H1 (cell line): Measurements from ENCODE around the gene CROCC. TPM values are rescaled to one million over a fixed set of nuclear protein-coding genes. Genes with fewer than 3 reads are reported as not detected.
"Not testable (repeated sequence)": the region's sequence is repeated elsewhere in the genome, so short reads cannot be mapped to it uniquely, and the experiment has no call there.

Experiments
- CTCF ChIA-PET: fragments of 300-600 bp; sonication (Branson Sonifier 250); formaldehyde crosslinking; loops from one replicate; lab custom pipeline; 2021; ENCODE audit not compliant: partially characterized antibody; lab: Charles Lee
- POLR2A ChIA-PET: fragments of 300-600 bp; sonication (Branson Sonifier 250); formaldehyde crosslinking; loops from one replicate; lab custom pipeline; 2021; ENCODE audit warnings: inconsistent platforms; ENCODE audit not compliant: partially characterized antibody; lab: Charles Lee
- DNase-seq, 2 experiments: peaks; one replicate each; pipeline versions ENCODE4 v3.0.0 to v3.0.0-alpha.2; 2010 to 2022; ENCODE audit warnings: low spot score in 2 of 2, low read depth in 1 of 2, mixed read lengths in 1 of 2
- FAIRE-seq: peaks from 2 replicates; lab custom pipeline; 2011; peaks lifted over from hg19 to GRCh38; lab: Jason Lieb, UNC
- H2AFZ ChIP-seq: 2 replicates; pipeline ENCODE4 v1.8.1; 2012; ENCODE audit warnings: low read length, inconsistent platforms
- H2AK5ac ChIP-seq: 2 replicates; pipeline ENCODE4 v1.6.1; 2013; ENCODE audit warnings: low read depth, low read length
- H2BK120ac ChIP-seq: replicated peaks from 2 replicates; pipeline ENCODE3; 2013; ENCODE audit warnings: low read depth, low read length, inconsistent platforms
- H2BK12ac ChIP-seq: 2 replicates; pipeline ENCODE4 v1.6.1; 2013; ENCODE audit warnings: low read depth, low read length
- H2BK15ac ChIP-seq: 2 replicates; pipeline ENCODE4 v1.6.1; 2013; ENCODE audit warnings: low read length
- H2BK20ac ChIP-seq: 2 replicates; pipeline ENCODE4 v1.6.1; 2013; ENCODE audit warnings: low read length
- H2BK5ac ChIP-seq: 2 replicates; pipeline ENCODE4 v1.6.1; 2013; ENCODE audit warnings: low read depth, low read length
- H3K14ac ChIP-seq: 2 replicates; pipeline ENCODE4 v1.6.1; 2013; ENCODE audit warnings: inconsistent platforms; ENCODE audit not compliant: insufficient read length
- H3K18ac ChIP-seq: 2 replicates; pipeline ENCODE4 v1.6.1; 2013; ENCODE audit warnings: low read length; ENCODE audit errors: extremely low read depth
- H3K23ac ChIP-seq: 2 replicates; pipeline ENCODE4 v1.6.1; 2013; ENCODE audit warnings: inconsistent platforms; ENCODE audit not compliant: insufficient read length
- H3K23me2 ChIP-seq: 2 replicates; pipeline ENCODE4 v1.6.1; 2013; ENCODE audit warnings: low read depth, low read length
- H3K27ac ChIP-seq: 2 replicates; pipeline ENCODE4 v1.6.1; 2011; ENCODE audit warnings: low read depth, low read length, inconsistent platforms
- H3K27me3 ChIP-seq, 4 experiments: replicated peaks in 1 of 4; 1 replicate in 1 of 4; 2 replicates in 3 of 4; pipeline versions ENCODE4 v1.6.1 to v1.8.1; 2011 to 2013; ENCODE audit warnings: low read length in 3 of 4, mild to moderate bottlenecking in 3 of 4, inconsistent platforms in 2 of 4, mixed read lengths in 2 of 4, moderate library complexity in 1 of 4; ENCODE audit not compliant: control insufficient read depth in 3 of 4, insufficient read depth in 3 of 4; ENCODE audit errors: extremely low read depth in 1 of 4
- H3K36me3 ChIP-seq, 4 experiments: 2 replicates each; pipeline versions ENCODE4 v1.6.1 to v1.8.1; 2011 to 2013; ENCODE audit warnings: mild to moderate bottlenecking in 4 of 4, low read length in 3 of 4, moderate library complexity in 2 of 4, control low read depth in 1 of 4, inconsistent platforms in 1 of 4; ENCODE audit not compliant: insufficient read depth in 4 of 4, control insufficient read depth in 2 of 4
- H3K4ac ChIP-seq: replicated peaks from 2 replicates; pipeline ENCODE3; 2013; ENCODE audit warnings: low read length, low read depth, mixed read lengths, inconsistent platforms; ENCODE audit not compliant: insufficient read length
- H3K4me1 ChIP-seq, 4 experiments: replicated peaks in 1 of 4; 1 replicate in 1 of 4; 2 replicates in 3 of 4; pipeline versions ENCODE4 v1.6.1 to v1.8.1; 2011 to 2013; ENCODE audit warnings: low read length in 3 of 4, inconsistent platforms in 2 of 4, mixed read lengths in 1 of 4; ENCODE audit not compliant: insufficient read depth in 4 of 4, control insufficient read depth in 3 of 4
- H3K4me2 ChIP-seq, 2 experiments: 2 replicates each; pipeline versions ENCODE4 v1.6.1 to v1.8.1; 2011 to 2013; ENCODE audit warnings: low read depth in 2 of 2, low read length in 2 of 2, control low read depth in 1 of 2, inconsistent platforms in 1 of 2, mild to moderate bottlenecking in 1 of 2; ENCODE audit not compliant: insufficient read depth in 1 of 2
- H3K4me3 ChIP-seq, 4 experiments: fragments of 200-600, 300-600 bp in 1 of 4; sonication (generic), shearing (Covaris generic), sonication (Bioruptor Twin) in 1 of 4; 2 replicates each; pipeline versions ENCODE4 v1.5.1 to v1.8.1; 2011 to 2016; ENCODE audit warnings: low read length in 4 of 4, low read depth in 3 of 4, control low read depth in 2 of 4, inconsistent platforms in 2 of 4, mild to moderate bottlenecking in 2 of 4, mixed read lengths in 1 of 4, moderate library complexity in 1 of 4; ENCODE audit not compliant: insufficient read depth in 2 of 4; ENCODE audit errors: extremely low read depth in 1 of 4
- H3K56ac ChIP-seq: replicated peaks from 2 replicates; pipeline ENCODE3; 2013; ENCODE audit warnings: low read depth, mild to moderate bottlenecking, mixed read lengths, low read length, inconsistent platforms; ENCODE audit not compliant: insufficient read length
- H3K79me1 ChIP-seq: 2 replicates; pipeline ENCODE4 v1.6.1; 2013; ENCODE audit warnings: low read depth, low read length, control low read depth
- H3K79me2 ChIP-seq, 2 experiments: 2 replicates each; pipeline versions ENCODE4 v1.6.1 to v1.8.1; 2012 to 2013; ENCODE audit warnings: low read length in 2 of 2, mild to moderate bottlenecking in 2 of 2, inconsistent platforms in 1 of 2; ENCODE audit not compliant: insufficient read depth in 2 of 2, control insufficient read depth in 1 of 2
- H3K9ac ChIP-seq, 4 experiments: replicated peaks in 1 of 4; 1 replicate in 1 of 4; 2 replicates in 3 of 4; pipeline versions ENCODE4 v1.6.1 to v1.8.1; 2011 to 2013; ENCODE audit warnings: low read depth in 3 of 4, low read length in 3 of 4, control low read depth in 2 of 4, mild to moderate bottlenecking in 2 of 4, moderate library complexity in 2 of 4, inconsistent platforms in 1 of 4; ENCODE audit errors: extremely low read depth in 1 of 4
- H3K9me3 ChIP-seq, 2 experiments: 2 replicates each; pipeline versions ENCODE4 v1.6.1 to v1.8.1; 2012 to 2013; ENCODE audit warnings: mild to moderate bottlenecking in 2 of 2, moderate library complexity in 2 of 2, control low read depth in 1 of 2, inconsistent platforms in 1 of 2, low read depth in 1 of 2, low read length in 1 of 2, mixed read lengths in 1 of 2; ENCODE audit not compliant: insufficient read depth in 2 of 2
- H4K20me1 ChIP-seq, 2 experiments: replicated peaks in 1 of 2; 2 replicates each; pipeline versions ENCODE3 to v1.8.1; 2011 to 2013; ENCODE audit warnings: inconsistent platforms in 2 of 2, low read length in 2 of 2, mild to moderate bottlenecking in 1 of 2; ENCODE audit not compliant: insufficient read depth in 2 of 2, control insufficient read depth in 1 of 2
- H4K5ac ChIP-seq: 2 replicates; pipeline ENCODE4 v1.6.1; 2013; ENCODE audit warnings: low read length, low read depth, mixed read lengths, inconsistent platforms; ENCODE audit not compliant: insufficient read length
- H4K8ac ChIP-seq: 2 replicates; pipeline ENCODE4 v1.8.0; 2013; ENCODE audit warnings: mild to moderate bottlenecking, moderate library complexity, low read length, inconsistent platforms; ENCODE audit not compliant: insufficient read depth; ENCODE audit errors: extremely low read depth
- H4K91ac ChIP-seq: replicated peaks from 2 replicates; pipeline ENCODE3; 2013; ENCODE audit warnings: low read length, mixed read lengths, inconsistent platforms; ENCODE audit not compliant: insufficient read length
- WGBS, 2 experiments: shearing (Covaris generic) in 1 of 2; methylation state at CpG; one replicate each; pipeline versions ENCODE4 v1.1.6 to v1.1.7; 2013 to 2015; ENCODE audit warnings: low lambda C conversion rate in 2 of 2, mixed read lengths in 2 of 2, inconsistent platforms in 1 of 2, low coverage in 1 of 2, missing lambda C conversion rate in 1 of 2; ENCODE audit not compliant: insufficient replicate concordance in 2 of 2, insufficient coverage in 1 of 2, insufficient read length in 1 of 2; ENCODE audit errors: extremely low coverage in 1 of 2, missing lambda C conversion rate in 1 of 2; 5-methylcytosine and 5-hydroxymethylcytosine counted together
- polyA plus RNA-seq, 7 experiments: library from polyadenylated mRNA; depleted of rRNA in 3 of 7; stranded (reverse) in 5 of 7; unstranded in 2 of 7; fragments of >200 nt in 5 of 7; fragments of 200-250 nt in 2 of 7; gene quantifications; 1 replicate in 5 of 7; 2 replicates in 1 of 7; 4 replicates in 1 of 7; pipeline versions ENCODE4 v1.2.1 to v1.2.3, GENCODE V29; 2011 to 2013; ENCODE audit warnings: missing spikeins in 2 of 7, mixed read lengths in 2 of 7
- total RNA-seq: library from RNA; stranded (reverse); fragmentation: NEBNext Ultra II Directional; extraction: Animal tissue kit (Norgen Biotek cat#: 25700); gene quantifications from 2 replicates; pipeline ENCODE4 v1.2.1, GENCODE V29; 2021

CROCC gene
- total and polyA plus RNA-seq, 2 of the 8 experiments (the other 6 are each of a cell fraction or from before 2014, with no cell fraction given) = 12.1 to 39.5 TPM

GRCh38 chr1:16949026-16949425 is 27.3 kb downstream of the CROCC start:
- H3K9me3 ChIP-seq, H2BK15ac ChIP-seq, H2BK5ac ChIP-seq, DNase-seq, H4K91ac ChIP-seq, H3K79me2 ChIP-seq, H3K23me2 ChIP-seq, H2BK12ac ChIP-seq, H3K56ac ChIP-seq, H3K79me1 ChIP-seq, H3K4me3 ChIP-seq, H4K5ac ChIP-seq, H2BK20ac ChIP-seq, H3K14ac ChIP-seq, H3K4me2 ChIP-seq, POLR2A ChIA-PET, H3K4ac ChIP-seq, H2AFZ ChIP-seq, H4K20me1 ChIP-seq, H3K9ac ChIP-seq, H2AK5ac ChIP-seq, H3K27me3 ChIP-seq, H3K4me1 ChIP-seq, H3K23ac ChIP-seq, FAIRE-seq, H3K18ac ChIP-seq, H4K8ac ChIP-seq, H3K27ac ChIP-seq, H2BK120ac ChIP-seq: not testable (repeated sequence)
- CTCF ChIA-PET = interaction anchor here (0.6 to 8.9 kb wide), 8 partner anchors 9 to 1332 kb away, joined by 3 to 155 read pairs (median 4); no protein-coding TSS in a partner anchor
- peaks cover 0 to 22% (median 4%) of the 10 kb centered on the region in 4 experiments; a peak in 6 of 8 replicates for H3K36me3 ChIP-seq
- 97% methylated on average over 7 of the region's 7 CpGs; no CpG with 5 or more reads in 1 of the 2 experiments for WGBS, 2 experiments

DNA sequence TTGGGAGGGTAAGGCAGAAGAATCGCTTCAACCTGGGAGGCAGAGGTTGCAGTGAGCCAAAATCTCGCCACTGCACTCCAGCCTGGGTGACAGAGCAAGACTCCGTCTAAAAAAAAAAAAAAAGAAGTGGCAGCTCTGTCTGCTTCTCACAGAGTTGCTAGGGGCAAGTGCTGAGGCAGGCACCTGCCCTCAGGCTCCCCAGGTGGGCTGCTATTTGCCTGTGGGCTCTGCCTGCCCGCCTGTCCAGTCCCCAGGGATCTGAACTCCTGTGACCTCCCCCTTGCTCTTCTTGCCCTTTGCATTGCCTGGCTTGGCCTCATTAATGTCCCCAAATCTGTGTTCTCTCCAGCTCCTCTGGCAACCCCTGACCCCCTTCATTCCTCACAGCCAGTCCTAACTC is 30.6 kb downstream of the CROCC start:
- H4K8ac ChIP-seq, H2BK15ac ChIP-seq, H3K27me3 ChIP-seq, H3K4me2 ChIP-seq, H3K4me1 ChIP-seq, H3K79me2 ChIP-seq, H4K5ac ChIP-seq, H3K4ac ChIP-seq, H2BK5ac ChIP-seq, H3K4me3 ChIP-seq, H4K91ac ChIP-seq, H3K56ac ChIP-seq, H2BK120ac ChIP-seq, H3K9me3 ChIP-seq, H4K20me1 ChIP-seq, H2AFZ ChIP-seq, H2BK20ac ChIP-seq, H2BK12ac ChIP-seq, H3K27ac ChIP-seq, H3K79me1 ChIP-seq, DNase-seq, H3K18ac ChIP-seq, H2AK5ac ChIP-seq, H3K23ac ChIP-seq, H3K23me2 ChIP-seq, H3K9ac ChIP-seq, H3K14ac ChIP-seq: not testable (repeated sequence)
- FAIRE-seq = peak; percentile 75
- 82% methylated on average over 1 of the region's 4 CpGs; no CpG with 5 or more reads in 1 of the 2 experiments for WGBS, 2 experiments
- ChIA-PET POLR2A (interaction anchor here (0.9 to 1.3 kb wide), 6 partner anchors 28 to 334 kb away, joined by 3 to 8 read pairs (median 3); partner anchors contain the start of genes MFAP2 and RNU1-2), CTCF (interaction anchor here (0.5 to 8.9 kb wide), 40 partner anchors 10 to 498 kb away, joined by 3 to 155 read pairs (median 5); partner anchors contain the start of genes ATP13A2, CROCC and MFAP2)
- peaks cover 4 to 36% (median 17%) of the 10 kb centered on the region in 4 experiments for H3K36me3 ChIP-seq
